DOHH2 (cell line): ENCODE data around the gene MOSPD2.

Experiments used
- H3F3A ChIP-seq: fragments of 200-600 bp; sonication (generic), shearing (Covaris generic); 2 replicates; pipeline ENCODE4 v1.6.0; 2016; ENCODE audit warnings: antibody characterized with exemption, mild to moderate bottlenecking; ENCODE audit not compliant: control insufficient read depth, insufficient read depth
- H3K27ac ChIP-seq: fragments of 200-600 bp; sonication (generic); 2 replicates; pipeline ENCODE4 v1.5.1; 2014; ENCODE audit warnings: low read depth, mild to moderate bottlenecking, low read length, moderate library complexity
- H3K27me3 ChIP-seq: fragments of 200-600 bp; sonication (generic); 2 replicates; pipeline ENCODE4 v1.6.1; 2014; ENCODE audit warnings: mild to moderate bottlenecking, low read length, mixed read lengths; ENCODE audit not compliant: control insufficient read depth
- H3K36me3 ChIP-seq: fragments of 200-600 bp; sonication (generic); 2 replicates; pipeline ENCODE4 v1.6.1; 2014; ENCODE audit warnings: mild to moderate bottlenecking, low read length, moderate library complexity, mixed read lengths; ENCODE audit not compliant: control insufficient read depth
- H3K4me1 ChIP-seq: fragments of 200-600 bp; sonication (generic); 2 replicates; pipeline ENCODE4 v1.6.1; 2014; ENCODE audit warnings: mild to moderate bottlenecking, low read length, mixed read lengths; ENCODE audit not compliant: control insufficient read depth
- H3K4me2 ChIP-seq: fragments of 200-600 bp; sonication (generic); 2 replicates; pipeline ENCODE4 v1.6.0; 2014; ENCODE audit warnings: mild to moderate bottlenecking, low read length, moderate library complexity
- H3K4me3 ChIP-seq: fragments of 200-600 bp; sonication (generic); 2 replicates; pipeline ENCODE4 v1.5.1; 2014; ENCODE audit warnings: mild to moderate bottlenecking, low read length, mixed read lengths
- H3K79me2 ChIP-seq: fragments of 200-600 bp; sonication (generic); 2 replicates; pipeline ENCODE4 v1.6.1; 2014; ENCODE audit warnings: mild to moderate bottlenecking, low read length, mixed read lengths; ENCODE audit not compliant: control insufficient read depth
- H3K9me2 ChIP-seq: fragments of 200-600 bp; sonication (generic); replicated peaks from 2 replicates; pipeline ENCODE4 v1.6.1; 2014; ENCODE audit warnings: mild to moderate bottlenecking, low read length, mixed read lengths; ENCODE audit not compliant: control insufficient read depth
- H3K9me3 ChIP-seq: fragments of 200-600 bp; sonication (generic); 2 replicates; pipeline ENCODE4 v1.6.1; 2014; ENCODE audit warnings: antibody characterized with exemption, low read length, mixed read lengths; ENCODE audit not compliant: control insufficient read depth, insufficient read depth
- H4K20me1 ChIP-seq: fragments of 200-600 bp; sonication (generic); 2 replicates; pipeline ENCODE4 v1.6.0; 2014; ENCODE audit warnings: low read depth, mild to moderate bottlenecking, antibody characterized with exemption, low read length, moderate library complexity; ENCODE audit not compliant: control insufficient read depth, insufficient read depth
- EZH2phosphoT487 ChIP-seq: fragments of 200-600 bp; sonication (generic); IDR thresholded peaks from 2 replicates; pipeline ENCODE4 v1.6.1; 2017; ENCODE audit warnings: borderline replicate concordance, mild to moderate bottlenecking, antibody characterized with exemption, low read length, moderate library complexity, mixed read lengths
- TF ChIP-seq, protein P1 (sequence below): fragments of 200-600 bp; sonication (generic); IDR thresholded peaks from one replicate; pipeline ENCODE4 v1.5.1; 2014; ENCODE audit warnings: antibody characterized with exemption, mild to moderate bottlenecking, low read depth, low read length; ENCODE audit not compliant: poor library complexity, severe bottlenecking

MOSPD2 gene

DNA sequence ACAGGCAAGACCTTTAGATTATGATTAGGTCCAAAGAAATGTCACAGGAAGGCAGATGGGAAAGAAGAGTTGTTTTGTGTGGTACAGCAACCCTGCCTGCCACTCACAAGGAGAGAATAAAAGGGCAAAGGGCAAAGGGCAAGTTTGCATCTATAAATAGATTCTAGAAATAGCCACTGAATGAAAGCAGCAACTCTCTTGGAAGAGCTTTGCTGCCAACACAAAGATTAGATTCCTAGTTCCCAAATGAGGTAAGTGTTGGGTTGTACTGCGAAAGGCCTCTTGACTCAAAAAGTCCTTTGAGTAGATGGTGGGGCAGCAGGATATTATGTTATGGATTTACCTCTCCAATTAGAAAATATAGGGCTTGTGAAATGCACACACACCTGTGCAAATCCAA is 61.2 kb downstream of the MOSPD2 start:
- no peak overlapping the region for H3K4me2 ChIP-seq
- H3K79me2 ChIP-seq = no peaks in the 10 kb centered on the region
- H4K20me1 ChIP-seq = no peaks in the 10 kb centered on the region
- H3K27ac ChIP-seq = no peak overlapping the region
- H3K4me3 ChIP-seq = no peak overlapping the region
- H3F3A ChIP-seq = no peaks in the 10 kb centered on the region
- no peaks in the 10 kb centered on the region for H3K4me1 ChIP-seq
- no peaks in the 10 kb centered on the region for H3K36me3 ChIP-seq
- TF ChIP-seq, protein P1, sequence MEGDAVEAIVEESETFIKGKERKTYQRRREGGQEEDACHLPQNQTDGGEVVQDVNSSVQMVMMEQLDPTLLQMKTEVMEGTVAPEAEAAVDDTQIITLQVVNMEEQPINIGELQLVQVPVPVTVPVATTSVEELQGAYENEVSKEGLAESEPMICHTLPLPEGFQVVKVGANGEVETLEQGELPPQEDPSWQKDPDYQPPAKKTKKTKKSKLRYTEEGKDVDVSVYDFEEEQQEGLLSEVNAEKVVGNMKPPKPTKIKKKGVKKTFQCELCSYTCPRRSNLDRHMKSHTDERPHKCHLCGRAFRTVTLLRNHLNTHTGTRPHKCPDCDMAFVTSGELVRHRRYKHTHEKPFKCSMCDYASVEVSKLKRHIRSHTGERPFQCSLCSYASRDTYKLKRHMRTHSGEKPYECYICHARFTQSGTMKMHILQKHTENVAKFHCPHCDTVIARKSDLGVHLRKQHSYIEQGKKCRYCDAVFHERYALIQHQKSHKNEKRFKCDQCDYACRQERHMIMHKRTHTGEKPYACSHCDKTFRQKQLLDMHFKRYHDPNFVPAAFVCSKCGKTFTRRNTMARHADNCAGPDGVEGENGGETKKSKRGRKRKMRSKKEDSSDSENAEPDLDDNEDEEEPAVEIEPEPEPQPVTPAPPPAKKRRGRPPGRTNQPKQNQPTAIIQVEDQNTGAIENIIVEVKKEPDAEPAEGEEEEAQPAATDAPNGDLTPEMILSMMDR = no peak
- TF ChIP-seq EZH2phosphoT487 = no peak
- no peaks in the 10 kb centered on the region for H3K9me2 ChIP-seq
- no peaks in the 10 kb centered on the region for H3K9me3 ChIP-seq
- H3K27me3 ChIP-seq = no peaks in the 10 kb centered on the region

DNA sequence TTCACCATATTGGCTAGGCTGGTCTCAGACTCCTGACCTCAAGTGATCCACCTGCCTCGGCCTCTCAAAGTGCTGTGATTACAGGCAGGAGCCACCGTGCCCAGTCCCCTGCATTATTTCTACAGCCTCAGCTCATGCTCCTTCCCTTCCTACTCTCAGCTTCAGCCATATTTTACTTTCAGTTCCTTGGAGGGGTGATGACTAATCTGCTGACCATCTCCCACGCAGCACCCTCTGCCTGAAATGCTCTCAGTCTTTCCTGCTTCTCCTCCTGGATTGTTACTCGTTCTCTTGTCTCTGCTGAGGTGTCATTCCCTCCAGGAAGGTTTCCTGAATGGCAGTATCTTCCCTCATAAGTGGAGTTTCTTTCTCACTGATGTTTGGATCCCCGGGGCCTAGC is 63.3 kb downstream of the MOSPD2 start:
- no peaks in the 10 kb centered on the region for H3K79me2 ChIP-seq
- H4K20me1 ChIP-seq = no peaks in the 10 kb centered on the region
- H3K4me1 ChIP-seq = no peaks in the 10 kb centered on the region
- no peaks in the 10 kb centered on the region for H3K27me3 ChIP-seq
- H3K9me3 ChIP-seq = no peaks in the 10 kb centered on the region
- no peak overlapping the region for H3K4me3 ChIP-seq
- no peak overlapping the region for H3K4me2 ChIP-seq
- H3F3A ChIP-seq = no peaks in the 10 kb centered on the region
- H3K36me3 ChIP-seq = no peaks in the 10 kb centered on the region
- no peaks in the 10 kb centered on the region for H3K9me2 ChIP-seq
- no peak overlapping the region for H3K27ac ChIP-seq
- TF ChIP-seq, protein P1 = no peak
- TF ChIP-seq EZH2phosphoT487 = no peak

DNA sequence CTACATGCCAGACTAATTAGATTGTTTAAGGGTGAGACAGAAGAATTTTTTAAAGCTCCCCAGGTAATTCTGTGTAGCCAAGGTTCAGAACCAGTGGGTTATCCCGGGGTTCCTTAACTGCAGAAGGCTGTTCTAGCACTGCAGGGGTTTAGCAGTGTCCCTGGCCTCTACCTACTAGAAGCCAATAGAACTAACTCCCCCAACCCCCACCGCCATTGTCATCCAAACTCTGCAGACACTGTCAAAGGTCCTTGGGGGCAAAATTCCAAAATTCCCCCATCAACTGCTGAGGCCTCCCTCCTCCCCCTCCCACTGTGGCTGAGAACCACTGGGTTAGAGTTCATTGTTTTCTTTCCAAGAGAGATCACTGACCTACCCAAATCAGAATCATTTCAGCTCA is 66.4 kb downstream of the MOSPD2 start:
- H3K4me3 ChIP-seq = no peak overlapping the region
- no peaks in the 10 kb centered on the region for H3K9me3 ChIP-seq
- no peaks in the 10 kb centered on the region for H3K27me3 ChIP-seq
- no peaks in the 10 kb centered on the region for H4K20me1 ChIP-seq
- H3K9me2 ChIP-seq = no peaks in the 10 kb centered on the region
- no peak overlapping the region for H3K4me2 ChIP-seq
- no peaks in the 10 kb centered on the region for H3F3A ChIP-seq
- TF ChIP-seq EZH2phosphoT487 = no peak
- TF ChIP-seq, protein P1 = no peak
- no peak overlapping the region for H3K27ac ChIP-seq
- no peaks in the 10 kb centered on the region for H3K79me2 ChIP-seq
- H3K4me1 ChIP-seq = peaks cover 8% of the 10 kb centered on the region; the same call in 1 of the 2 replicates
- H3K36me3 ChIP-seq = no peaks in the 10 kb centered on the region

DNA sequence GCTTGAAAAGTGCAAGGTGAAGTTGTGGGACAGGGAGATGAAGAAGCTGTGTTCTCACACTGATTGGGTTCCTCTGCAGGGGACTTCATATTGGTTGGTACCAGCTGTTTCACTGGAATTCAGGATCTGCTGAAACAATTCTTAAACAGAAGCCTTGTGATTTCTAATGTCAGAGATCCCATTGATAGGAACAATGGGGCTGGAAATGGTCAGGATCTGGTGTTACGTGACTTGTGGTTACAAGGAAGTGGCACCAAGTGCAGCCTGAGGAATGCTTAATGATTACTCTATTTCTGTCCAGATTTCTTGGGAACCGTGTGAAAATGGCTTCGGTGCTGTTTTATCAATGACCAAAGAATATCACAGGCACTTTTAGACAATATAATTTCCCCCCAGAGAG is 68.1 kb downstream of the MOSPD2 start:
- Histone ChIP-seq H3K36me3 (no peaks in the 10 kb centered on the region), H3F3A (no peaks in the 10 kb centered on the region), H3K9me3 (no peaks in the 10 kb centered on the region), H3K4me1 (peaks cover 19% of the 10 kb centered on the region), H3K27me3 (no peaks in the 10 kb centered on the region), H3K4me3 (no peak overlapping the region), H3K4me2 (no peak overlapping the region), H3K9me2 (no peaks in the 10 kb centered on the region), H3K79me2 (no peaks in the 10 kb centered on the region), H4K20me1 (no peaks in the 10 kb centered on the region), H3K27ac (no peak overlapping the region)
- TF ChIP-seq EZH2phosphoT487 = no peak
- TF ChIP-seq, protein P1 = no peak
